ENCODE results near the gene ICE2.

The ICE2 gene

GRCh38 chr15:60478566-60479360 lies at the start of gene ICE2:
ICE2 (minus strand) TSS chr15:60479142; CDS start chr15:60477977, 1,165 bp downstream.
- peak; percentile 90 for DNase-seq (ENCODE audit: low read depth)

GRCh38 chr15:60528530-60528929 lies 49.6 kb upstream of the ICE2 start:
- no peak for DNase-seq (ENCODE audit: low read depth)

- no peak for DNase-seq (ENCODE audit: low read depth)
These were observed 48.5 kb upstream of the ICE2 start for GRCh38 chr15:60527456-60527855.

- DNase-seq (ENCODE audit: low read depth) = peak; percentile 34
These were observed 47.2 kb upstream of the ICE2 start for GRCh38 chr15:60526127-60526616.

- no peak for DNase-seq (ENCODE audit: low read depth)
These were observed 46.5 kb upstream of the ICE2 start for GRCh38 chr15:60525341-60526039.

GRCh38 chr15:60523056-60523455 lies 44.1 kb upstream of the ICE2 start:
- DNase-seq (ENCODE audit: low read depth) = peak; percentile 18

- DNase-seq (ENCODE audit: low read depth) = peak; percentile 44
These were observed 42.0 kb upstream of the ICE2 start for GRCh38 chr15:60520825-60521368.

GRCh38 chr15:60520013-60520824 lies 41.3 kb upstream of the ICE2 start:
- no peak for DNase-seq (ENCODE audit: low read depth)

GRCh38 chr15:60519218-60519617 lies 40.3 kb upstream of the ICE2 start:
- peak; percentile 36 for DNase-seq (ENCODE audit: low read depth)

- DNase-seq (ENCODE audit: low read depth) = no peak
These were observed 39.6 kb upstream of the ICE2 start for GRCh38 chr15:60518511-60518910.

- no peak for DNase-seq (ENCODE audit: low read depth)
These were observed 35.4 kb upstream of the ICE2 start for GRCh38 chr15:60514261-60514881.

GRCh38 chr15:60513676-60514075 lies 34.7 kb upstream of the ICE2 start:
- DNase-seq (ENCODE audit: low read depth) = no peak

- no peak for DNase-seq (ENCODE audit: low read depth)
These were observed 34.0 kb upstream of the ICE2 start for GRCh38 chr15:60512937-60513336.

- no peak for DNase-seq (ENCODE audit: low read depth)
These were observed 32.5 kb upstream of the ICE2 start for GRCh38 chr15:60511351-60512031.

- DNase-seq (ENCODE audit: low read depth) = no peak
These were observed 31.1 kb upstream of the ICE2 start for GRCh38 chr15:60510006-60510405.

- no peak for DNase-seq (ENCODE audit: low read depth)
These were observed 30.5 kb upstream of the ICE2 start for GRCh38 chr15:60509470-60509869.

GRCh38 chr15:60508442-60508841 lies 29.5 kb upstream of the ICE2 start:
- DNase-seq (ENCODE audit: low read depth) = no peak

GRCh38 chr15:60507596-60508424 lies 28.9 kb upstream of the ICE2 start:
- DNase-seq (ENCODE audit: low read depth) = peak; percentile 58

- DNase-seq (ENCODE audit: low read depth) = no peak
These were observed 17.9 kb upstream of the ICE2 start for GRCh38 chr15:60496853-60497252.

GRCh38 chr15:60494108-60494507 lies 15.2 kb upstream of the ICE2 start:
- DNase-seq (ENCODE audit: low read depth) = no peak

Data from fibroblast of gingiva (primary cell).